Activated CD4-positive, alpha-beta T cell treated with anti-CD3 and anti-CD28 coated beads, Interleukin-10, Interleukin-2, amounts not matched to agents 100 ng/mL and 50 ng/mL, durations not matched to agents 16 hours and 8 hours (primary cell): Measurements from ENCODE around the gene BCL2.
A peak's percentile ranks its signal among the peaks of the same experiment; 100 is the strongest.

Experiments used
- DNase-seq: peaks from one replicate; pipeline ENCODE4 v3.0.0-alpha.2; 2020

BCL2 gene

DNA sequence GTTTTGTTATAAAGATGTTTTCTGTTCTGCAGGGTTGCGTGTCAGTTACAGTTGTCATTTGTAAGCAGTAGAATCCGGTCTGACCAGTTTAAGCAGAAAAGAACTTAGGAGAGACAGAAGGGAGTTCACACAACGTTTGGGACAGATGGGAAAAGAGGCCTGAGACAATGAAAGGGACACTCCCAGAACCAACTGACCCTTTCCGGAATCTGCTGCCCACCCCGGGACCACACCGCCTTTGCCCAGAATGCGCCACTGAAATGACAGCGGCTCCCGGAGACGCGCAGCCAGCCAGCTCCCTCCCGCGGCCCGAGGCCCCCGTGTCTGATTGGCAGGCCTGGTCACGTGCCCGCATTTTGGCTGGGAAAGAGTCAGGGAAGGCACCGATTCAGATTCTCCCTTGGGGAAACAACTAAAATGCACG is 244.6 kb downstream of the BCL2 start:
- DNase-seq, result peak; percentile 64

- peak; percentile 39 for DNase-seq
These were observed 246.1 kb downstream of the BCL2 start for GRCh38 chr18:63073481-63073880.
